HEK293 (cell line): ENCODE data around the gene PHLDB1.

Source experiments
- CTCF ChIA-PET: fragments of 350-600 bp; formaldehyde crosslinking; extraction: SDS; loops from one replicate; lab custom pipeline; 2021; ENCODE audit warnings: antibody characterized with exemption; lab: Yijun Ruan, JAX
- POLR2A ChIA-PET: fragments of 300-600 bp; formaldehyde crosslinking; extraction: SDS; loops from one replicate; lab custom pipeline; 2020; ENCODE audit warnings: antibody characterized with exemption, inconsistent platforms; lab: Yijun Ruan, JAX
- H3K27ac ChIP-seq: fragments of 200-500 bp; sonication (Bioruptor generic); 2 replicates; pipeline ENCODE4 v1.5.1; 2014; ENCODE audit warnings: low read depth, low read length, control low read depth, inconsistent platforms; ENCODE audit errors: extremely low read depth
- H3K36me3 ChIP-seq, 2 experiments: fragments of 200-500 bp in 1 of 2; sonication (Bioruptor generic) in 1 of 2; 1 replicate in 1 of 2; 2 replicates in 1 of 2; pipeline ENCODE4 v1.5.1; 2014 to 2017; ENCODE audit warnings: inconsistent platforms in 2 of 2, low read length in 2 of 2; ENCODE audit not compliant: control insufficient read depth in 2 of 2, insufficient read depth in 1 of 2
- H3K4me1 ChIP-seq: fragments of 200-500 bp; sonication (Bioruptor generic); 2 replicates; pipeline ENCODE4 v1.5.1; 2014; ENCODE audit warnings: mild to moderate bottlenecking, low read length, inconsistent platforms; ENCODE audit not compliant: control insufficient read depth, insufficient read depth
- H3K4me3 ChIP-seq: 2 replicates; pipeline ENCODE4 v1.5.1; 2011; ENCODE audit warnings: low read depth, mild to moderate bottlenecking, control low read depth, low read length, moderate library complexity
- H3K9me3 ChIP-seq: fragments of 200-500 bp; sonication (Bioruptor generic); 2 replicates; pipeline ENCODE4 v1.5.1; 2014; ENCODE audit warnings: low read depth, low read length, inconsistent platforms; ENCODE audit not compliant: control insufficient read depth, insufficient read depth
- OSR2 ChIP-seq: fragments of 450-650 bp; formaldehyde crosslinking; IDR thresholded peaks from 2 replicates; pipeline ENCODE4 v1.5.1; 2016; ENCODE audit warnings: missing biosample characterization, missing genetic modification characterization
- SCRT1 ChIP-seq: fragments of 450-650 bp; formaldehyde crosslinking; IDR thresholded peaks from 2 replicates; pipeline ENCODE4 v1.5.1; 2016; ENCODE audit warnings: missing biosample characterization, missing genetic modification characterization, borderline replicate concordance
- TRIM28 ChIP-seq: IDR thresholded peaks from 2 replicates; pipeline ENCODE4 v1.6.1; 2011; ENCODE audit warnings: low read length, control low read depth, borderline replicate concordance
- ZBTB17 ChIP-seq: fragments of 450-650 bp; formaldehyde crosslinking; IDR thresholded peaks from 2 replicates; pipeline ENCODE4 v1.5.1; 2016; ENCODE audit warnings: missing biosample characterization, missing genetic modification characterization
- ZBTB48 ChIP-seq: fragments of 450-650 bp; formaldehyde crosslinking; IDR thresholded peaks from 2 replicates; pipeline ENCODE4 v1.5.1; 2016; ENCODE audit warnings: missing biosample characterization, missing genetic modification characterization
- ZFHX2 ChIP-seq: fragments of 450-650 bp; formaldehyde crosslinking; conservative IDR thresholded peaks from 2 replicates; pipeline ENCODE4 v1.5.1; 2016; ENCODE audit warnings: missing biosample characterization, missing genetic modification characterization
- ZIC2 ChIP-seq: fragments of 450-650 bp; formaldehyde crosslinking; IDR thresholded peaks from 2 replicates; pipeline ENCODE4 v1.5.1; 2016; ENCODE audit warnings: missing biosample characterization, missing genetic modification characterization
- ZNF121 ChIP-seq: fragments of 450-650 bp; formaldehyde crosslinking; IDR thresholded peaks from 2 replicates; pipeline ENCODE4 v1.5.1; 2016; ENCODE audit warnings: missing biosample characterization, missing genetic modification characterization
- ZNF23 ChIP-seq: fragments of 450-650 bp; formaldehyde crosslinking; IDR thresholded peaks from 2 replicates; pipeline ENCODE4 v1.5.1; 2016; ENCODE audit warnings: missing biosample characterization, missing genetic modification characterization, borderline replicate concordance
- ZNF248 ChIP-seq: fragments of 450-650 bp; formaldehyde crosslinking; IDR thresholded peaks from 2 replicates; pipeline ENCODE4 v1.5.1; 2017; ENCODE audit warnings: missing biosample characterization, missing genetic modification characterization
- ZNF391 ChIP-seq: fragments of 450-650 bp; formaldehyde crosslinking; IDR thresholded peaks from 2 replicates; pipeline ENCODE4 v1.5.1; 2016; ENCODE audit warnings: low read depth, missing biosample characterization, missing genetic modification characterization, borderline replicate concordance
- ZNF394 ChIP-seq: fragments of 450-650 bp; formaldehyde crosslinking; IDR thresholded peaks from 2 replicates; pipeline ENCODE4 v1.5.1; 2016; ENCODE audit warnings: missing biosample characterization, missing genetic modification characterization, mild to moderate bottlenecking, moderate library complexity, borderline replicate concordance
- ZNF423 ChIP-seq: fragments of 450-650 bp; formaldehyde crosslinking; IDR thresholded peaks from 2 replicates; pipeline ENCODE4 v1.5.1; 2016; ENCODE audit warnings: missing biosample characterization, missing genetic modification characterization
- ZNF600 ChIP-seq: fragments of 450-650 bp; formaldehyde crosslinking; IDR thresholded peaks from 2 replicates; pipeline ENCODE4 v1.5.1; 2016; ENCODE audit warnings: missing biosample characterization, missing genetic modification characterization
- ZNF660 ChIP-seq: fragments of 450-650 bp; IDR thresholded peaks from 2 replicates; pipeline ENCODE4 v1.5.1; 2018; ENCODE audit warnings: missing biosample characterization, mild to moderate bottlenecking, missing genetic modification characterization
- ZNF776 ChIP-seq: fragments of 450-650 bp; formaldehyde crosslinking; IDR thresholded peaks from 2 replicates; pipeline ENCODE4 v1.5.0; 2017; ENCODE audit warnings: missing biosample characterization, missing genetic modification characterization, borderline replicate concordance
- ZSCAN30 ChIP-seq: fragments of 450-650 bp; IDR thresholded peaks from 2 replicates; pipeline ENCODE4 v1.5.1; 2018; ENCODE audit warnings: missing biosample characterization, mild to moderate bottlenecking, missing genetic modification characterization, moderate library complexity
- TF ChIP-seq, protein P1 (sequence below): fragments of 450-650 bp; formaldehyde crosslinking; IDR thresholded peaks from 2 replicates; pipeline ENCODE4 v1.5.1; 2016; ENCODE audit warnings: missing biosample characterization, missing genetic modification characterization
- TF ChIP-seq, protein P2 (sequence below): fragments of 450-650 bp; formaldehyde crosslinking; optimal IDR thresholded peaks from 2 replicates; pipeline ENCODE3; 2016; ENCODE audit warnings: missing biosample characterization, mild to moderate bottlenecking, missing genetic modification characterization
- TF ChIP-seq, protein P3 (sequence below): fragments of 450-650 bp; formaldehyde crosslinking; IDR thresholded peaks from 2 replicates; pipeline ENCODE4 v1.5.1; 2016; ENCODE audit warnings: missing biosample characterization, missing genetic modification characterization
- TF ChIP-seq, protein P4 (sequence below): fragments of 450-650 bp; formaldehyde crosslinking; IDR thresholded peaks from 2 replicates; pipeline ENCODE4 v1.5.1; 2017; ENCODE audit warnings: missing biosample characterization, missing genetic modification characterization
- TF ChIP-seq, protein P5 (sequence below): sonication (generic); formaldehyde crosslinking; IDR thresholded peaks from 2 replicates; pipeline ENCODE4 v1.8.1; 2022; ENCODE audit warnings: mild to moderate bottlenecking, moderate library complexity, missing genetic modification reagents
- TF ChIP-seq, protein P6 (sequence below): fragments of 450-650 bp; formaldehyde crosslinking; IDR thresholded peaks from 2 replicates; pipeline ENCODE4 v1.5.1; 2016; ENCODE audit warnings: missing biosample characterization, missing genetic modification characterization
- TF ChIP-seq, protein P7 (sequence below): fragments of 450-650 bp; formaldehyde crosslinking; IDR thresholded peaks from 2 replicates; pipeline ENCODE4 v1.5.1; 2017; ENCODE audit warnings: missing biosample characterization, missing genetic modification characterization
- TF ChIP-seq, protein P8 (sequence below): fragments of 450-650 bp; formaldehyde crosslinking; IDR thresholded peaks from 2 replicates; pipeline ENCODE4 v1.5.1; 2016; ENCODE audit warnings: missing biosample characterization, missing genetic modification characterization

The PHLDB1 gene

DNA sequence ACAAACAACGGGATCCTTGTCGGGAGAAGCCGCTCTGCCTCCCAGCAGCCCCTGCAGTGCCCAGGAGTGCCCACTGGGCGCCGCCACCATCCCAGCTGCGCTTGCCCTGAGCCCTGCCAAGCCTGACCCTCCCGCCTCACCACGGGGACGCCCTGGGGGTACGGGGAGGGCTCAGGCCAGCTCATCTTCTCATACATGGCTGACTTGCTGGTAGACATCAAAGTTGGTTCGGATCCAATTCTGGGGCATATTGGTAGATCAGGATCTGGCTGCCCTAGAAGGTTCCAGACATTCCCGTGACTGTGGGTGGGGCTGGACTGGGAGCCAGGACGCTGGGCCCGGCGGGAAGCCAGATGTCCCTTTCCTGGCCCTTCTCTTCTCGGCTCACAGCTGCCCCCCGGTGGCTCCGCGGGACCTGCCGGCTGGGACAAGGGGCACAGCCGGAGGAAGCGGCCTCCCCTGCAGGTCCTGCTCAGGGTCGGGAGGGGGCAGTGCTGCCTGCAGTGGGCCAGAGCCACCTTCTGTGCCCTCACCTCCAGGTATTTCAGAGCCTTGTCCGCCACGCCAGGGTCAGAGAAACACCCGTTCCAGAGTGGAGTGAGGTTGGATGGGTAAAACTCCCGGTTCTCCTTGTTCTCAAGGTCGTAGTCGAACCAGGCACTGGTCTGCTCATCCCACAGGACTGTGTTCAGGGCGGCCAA lies 82.6 kb downstream of the PHLDB1 start:
- CTCF ChIA-PET: interaction anchor here (0.5 to 3.4 kb wide), 66 partner anchors 9 to 552 kb away, joined by 3 to 22 read pairs (median 4); partner anchors contain the start of genes DDX6 and DPAGT1
- Histone ChIP-seq H3K36me3 (no peaks in the 10 kb centered on the region), H3K4me1 (no peaks in the 10 kb centered on the region), H3K4me3 (peak overlapping the region; percentile 49), H3K27ac (no peak overlapping the region; the same call in 1 of the 2 replicates), H3K9me3 (no peaks in the 10 kb centered on the region)
- POLR2A ChIA-PET: interaction anchor here (0.6 to 1.3 kb wide), 6 partner anchors 9 to 326 kb away, joined by 3 to 15 read pairs (median 4); partner anchors contain the start of gene DDX6
- TF ChIP-seq ZIC2 (tag by site-specific recombination) (peak; percentile 84), ZNF394 (tag by site-specific recombination) (peak; percentile 35; the same call in 1 of the 2 replicates), ZBTB48 (tag by site-specific recombination) (peak; percentile 71), ZNF121 (tag by site-specific recombination) (peak; percentile 85), TRIM28 (peak; percentile 40; the same call in 1 of the 2 replicates), ZNF391 (peak; percentile 40; the same call in 1 of the 2 replicates), ZNF423 (peak; percentile 56; the same call in 1 of the 2 replicates), ZFHX2 (peak; percentile 34; the same call in 1 of the 2 replicates), OSR2 (tag by site-specific recombination) (no peak), ZNF600 (tag by site-specific recombination) (peak; percentile 85), ZSCAN30 (tag by site-specific recombination) (peak; percentile 43; the same call in 1 of the 2 replicates), ZBTB17 (peak; percentile 75), SCRT1 (tag by site-specific recombination) (no peak), ZNF23 (no peak), ZNF248 (tag by site-specific recombination) (no peak), ZNF660 (tag by site-specific recombination) (0 out of 2 replicates have a peak, but pooled peaks have one; percentile 41), ZNF776 (tag by site-specific recombination) (no peak)
- TF ChIP-seq, protein P1, sequence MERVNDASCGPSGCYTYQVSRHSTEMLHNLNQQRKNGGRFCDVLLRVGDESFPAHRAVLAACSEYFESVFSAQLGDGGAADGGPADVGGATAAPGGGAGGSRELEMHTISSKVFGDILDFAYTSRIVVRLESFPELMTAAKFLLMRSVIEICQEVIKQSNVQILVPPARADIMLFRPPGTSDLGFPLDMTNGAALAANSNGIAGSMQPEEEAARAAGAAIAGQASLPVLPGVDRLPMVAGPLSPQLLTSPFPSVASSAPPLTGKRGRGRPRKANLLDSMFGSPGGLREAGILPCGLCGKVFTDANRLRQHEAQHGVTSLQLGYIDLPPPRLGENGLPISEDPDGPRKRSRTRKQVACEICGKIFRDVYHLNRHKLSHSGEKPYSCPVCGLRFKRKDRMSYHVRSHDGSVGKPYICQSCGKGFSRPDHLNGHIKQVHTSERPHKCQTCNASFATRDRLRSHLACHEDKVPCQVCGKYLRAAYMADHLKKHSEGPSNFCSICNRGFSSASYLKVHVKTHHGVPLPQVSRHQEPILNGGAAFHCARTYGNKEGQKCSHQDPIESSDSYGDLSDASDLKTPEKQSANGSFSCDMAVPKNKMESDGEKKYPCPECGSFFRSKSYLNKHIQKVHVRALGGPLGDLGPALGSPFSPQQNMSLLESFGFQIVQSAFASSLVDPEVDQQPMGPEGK (tag by site-specific recombination): peak; percentile 94
- TF ChIP-seq, protein P2, sequence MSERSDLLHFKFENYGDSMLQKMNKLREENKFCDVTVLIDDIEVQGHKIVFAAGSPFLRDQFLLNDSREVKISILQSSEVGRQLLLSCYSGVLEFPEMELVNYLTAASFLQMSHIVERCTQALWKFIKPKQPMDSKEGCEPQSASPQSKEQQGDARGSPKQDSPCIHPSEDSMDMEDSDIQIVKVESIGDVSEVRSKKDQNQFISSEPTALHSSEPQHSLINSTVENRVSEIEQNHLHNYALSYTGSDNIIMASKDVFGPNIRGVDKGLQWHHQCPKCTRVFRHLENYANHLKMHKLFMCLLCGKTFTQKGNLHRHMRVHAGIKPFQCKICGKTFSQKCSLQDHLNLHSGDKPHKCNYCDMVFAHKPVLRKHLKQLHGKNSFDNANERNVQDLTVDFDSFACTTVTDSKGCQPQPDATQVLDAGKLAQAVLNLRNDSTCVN: peak; percentile 37
- TF ChIP-seq, protein P3, sequence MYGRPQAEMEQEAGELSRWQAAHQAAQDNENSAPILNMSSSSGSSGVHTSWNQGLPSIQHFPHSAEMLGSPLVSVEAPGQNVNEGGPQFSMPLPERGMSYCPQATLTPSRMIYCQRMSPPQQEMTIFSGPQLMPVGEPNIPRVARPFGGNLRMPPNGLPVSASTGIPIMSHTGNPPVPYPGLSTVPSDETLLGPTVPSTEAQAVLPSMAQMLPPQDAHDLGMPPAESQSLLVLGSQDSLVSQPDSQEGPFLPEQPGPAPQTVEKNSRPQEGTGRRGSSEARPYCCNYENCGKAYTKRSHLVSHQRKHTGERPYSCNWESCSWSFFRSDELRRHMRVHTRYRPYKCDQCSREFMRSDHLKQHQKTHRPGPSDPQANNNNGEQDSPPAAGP (tag by site-specific recombination): 0 out of 2 replicates have a peak, but pooled peaks have one; percentile 52
- TF ChIP-seq, protein P4, sequence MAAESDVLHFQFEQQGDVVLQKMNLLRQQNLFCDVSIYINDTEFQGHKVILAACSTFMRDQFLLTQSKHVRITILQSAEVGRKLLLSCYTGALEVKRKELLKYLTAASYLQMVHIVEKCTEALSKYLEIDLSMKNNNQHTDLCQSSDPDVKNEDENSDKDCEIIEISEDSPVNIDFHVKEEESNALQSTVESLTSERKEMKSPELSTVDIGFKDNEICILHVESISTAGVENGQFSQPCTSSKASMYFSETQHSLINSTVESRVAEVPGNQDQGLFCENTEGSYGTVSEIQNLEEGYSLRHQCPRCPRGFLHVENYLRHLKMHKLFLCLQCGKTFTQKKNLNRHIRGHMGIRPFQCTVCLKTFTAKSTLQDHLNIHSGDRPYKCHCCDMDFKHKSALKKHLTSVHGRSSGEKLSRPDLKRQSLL (tag by site-specific recombination): no peak
- TF ChIP-seq, protein P5, sequence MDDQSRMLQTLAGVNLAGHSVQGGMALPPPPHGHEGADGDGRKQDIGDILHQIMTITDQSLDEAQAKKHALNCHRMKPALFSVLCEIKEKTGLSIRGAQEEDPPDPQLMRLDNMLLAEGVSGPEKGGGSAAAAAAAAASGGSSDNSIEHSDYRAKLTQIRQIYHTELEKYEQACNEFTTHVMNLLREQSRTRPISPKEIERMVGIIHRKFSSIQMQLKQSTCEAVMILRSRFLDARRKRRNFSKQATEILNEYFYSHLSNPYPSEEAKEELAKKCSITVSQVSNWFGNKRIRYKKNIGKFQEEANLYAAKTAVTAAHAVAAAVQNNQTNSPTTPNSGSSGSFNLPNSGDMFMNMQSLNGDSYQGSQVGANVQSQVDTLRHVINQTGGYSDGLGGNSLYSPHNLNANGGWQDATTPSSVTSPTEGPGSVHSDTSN (CRISPR knock-in tag): peak; percentile 76; the same call in 1 of the 2 replicates
- TF ChIP-seq, protein P6, sequence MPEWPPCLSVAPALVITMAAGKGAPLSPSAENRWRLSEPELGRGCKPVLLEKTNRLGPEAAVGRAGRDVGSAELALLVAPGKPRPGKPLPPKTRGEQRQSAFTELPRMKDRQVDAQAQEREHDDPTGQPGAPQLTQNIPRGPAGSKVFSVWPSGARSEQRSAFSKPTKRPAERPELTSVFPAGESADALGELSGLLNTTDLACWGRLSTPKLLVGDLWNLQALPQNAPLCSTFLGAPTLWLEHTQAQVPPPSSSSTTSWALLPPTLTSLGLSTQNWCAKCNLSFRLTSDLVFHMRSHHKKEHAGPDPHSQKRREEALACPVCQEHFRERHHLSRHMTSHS (tag by site-specific recombination): no peak
- TF ChIP-seq, protein P7, sequence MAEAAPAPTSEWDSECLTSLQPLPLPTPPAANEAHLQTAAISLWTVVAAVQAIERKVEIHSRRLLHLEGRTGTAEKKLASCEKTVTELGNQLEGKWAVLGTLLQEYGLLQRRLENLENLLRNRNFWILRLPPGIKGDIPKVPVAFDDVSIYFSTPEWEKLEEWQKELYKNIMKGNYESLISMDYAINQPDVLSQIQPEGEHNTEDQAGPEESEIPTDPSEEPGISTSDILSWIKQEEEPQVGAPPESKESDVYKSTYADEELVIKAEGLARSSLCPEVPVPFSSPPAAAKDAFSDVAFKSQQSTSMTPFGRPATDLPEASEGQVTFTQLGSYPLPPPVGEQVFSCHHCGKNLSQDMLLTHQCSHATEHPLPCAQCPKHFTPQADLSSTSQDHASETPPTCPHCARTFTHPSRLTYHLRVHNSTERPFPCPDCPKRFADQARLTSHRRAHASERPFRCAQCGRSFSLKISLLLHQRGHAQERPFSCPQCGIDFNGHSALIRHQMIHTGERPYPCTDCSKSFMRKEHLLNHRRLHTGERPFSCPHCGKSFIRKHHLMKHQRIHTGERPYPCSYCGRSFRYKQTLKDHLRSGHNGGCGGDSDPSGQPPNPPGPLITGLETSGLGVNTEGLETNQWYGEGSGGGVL (tag by site-specific recombination): 0 out of 2 replicates have a peak, but pooled peaks have one; percentile 21
- TF ChIP-seq, protein P8, sequence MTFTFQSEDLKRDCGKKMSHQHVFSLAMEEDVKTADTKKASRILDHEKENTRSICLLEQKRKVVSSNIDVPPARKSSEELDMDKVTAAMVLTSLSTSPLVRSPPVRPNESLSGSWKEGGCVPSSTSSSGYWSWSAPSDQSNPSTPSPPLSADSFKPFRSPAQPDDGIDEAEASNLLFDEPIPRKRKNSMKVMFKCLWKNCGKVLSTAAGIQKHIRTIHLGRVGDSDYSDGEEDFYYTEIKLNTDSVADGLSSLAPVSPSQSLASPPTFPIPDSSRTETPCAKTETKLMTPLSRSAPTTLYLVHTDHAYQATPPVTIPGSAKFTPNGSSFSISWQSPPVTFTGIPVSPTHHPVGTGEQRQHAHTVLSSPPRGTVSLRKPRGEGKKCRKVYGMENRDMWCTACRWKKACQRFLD (tag by site-specific recombination): no peak
